ENCODE results near the gene ATP1A1. TPM values are rescaled to one million over a fixed set of nuclear protein-coding genes. Genes with fewer than 3 reads are reported as not detected.
A peak's percentile ranks its signal among the peaks of the same experiment; 100 is the strongest.

The ATP1A1 gene
- total RNA-seq, 4 donors from 2014 or later = 90.9 to 208 (median 174) TPM

- no peak for ATAC-seq
- peaks cover 18 to 85% (median 49%) of the 10 kb centered on the region in 3 donors for H3K4me1 ChIP-seq
- no peak for TF ChIP-seq CTCF (IDR thresholded peaks at IDR 0.05)
- peak; percentile 16 for TF ChIP-seq POLR2AphosphoS5 (IDR thresholded peaks at IDR 0.05)
- peaks cover 0 to 22% of the 10 kb centered on the region in 2 donors for H3K36me3 ChIP-seq
- no peaks in the 10 kb centered on the region for H3K27me3 ChIP-seq
- WGBS, 2 donors (ENCODE audit: low coverage in 1 of 2) = 70 to 88% methylated on average over 3 to 7 of the region's 7 CpGs
- H3K27ac ChIP-seq = peak overlapping the region in 2 of 4 donors; percentile 96 to 97
- no peaks in the 10 kb centered on the region for H3K9me3 ChIP-seq
- no peak overlapping the region for H3K4me3 ChIP-seq
These were observed 7.6 kb downstream of the ATP1A1 start for GRCh38 chr1:116380499-116381242.

GRCh38 chr1:116382321-116382720 is 9.3 kb downstream of the ATP1A1 start:
- 33 to 58% methylated on average over 2 of the region's 2 CpGs for WGBS, 2 donors (ENCODE audit: low coverage in 1 of 2)
- TF ChIP-seq POLR2A (IDR thresholded peaks at IDR 0.05) (no peak), POLR2AphosphoS5 (IDR thresholded peaks at IDR 0.05) (no peak), EP300 (IDR thresholded peaks at IDR 0.05) (no peak), CTCF (IDR thresholded peaks at IDR 0.05) (no peak)
- no peak overlapping the region for H3K4me3 ChIP-seq
- no peak overlapping the region for H3K27ac ChIP-seq
- peaks cover 15 to 75% (median 39%) of the 10 kb centered on the region in 3 donors for H3K4me1 ChIP-seq
- H3K36me3 ChIP-seq = peaks cover 0 to 38% of the 10 kb centered on the region in 2 donors
- H3K27me3 ChIP-seq = no peaks in the 10 kb centered on the region
- H3K9me3 ChIP-seq = no peaks in the 10 kb centered on the region
- ATAC-seq = no peak

DNA sequence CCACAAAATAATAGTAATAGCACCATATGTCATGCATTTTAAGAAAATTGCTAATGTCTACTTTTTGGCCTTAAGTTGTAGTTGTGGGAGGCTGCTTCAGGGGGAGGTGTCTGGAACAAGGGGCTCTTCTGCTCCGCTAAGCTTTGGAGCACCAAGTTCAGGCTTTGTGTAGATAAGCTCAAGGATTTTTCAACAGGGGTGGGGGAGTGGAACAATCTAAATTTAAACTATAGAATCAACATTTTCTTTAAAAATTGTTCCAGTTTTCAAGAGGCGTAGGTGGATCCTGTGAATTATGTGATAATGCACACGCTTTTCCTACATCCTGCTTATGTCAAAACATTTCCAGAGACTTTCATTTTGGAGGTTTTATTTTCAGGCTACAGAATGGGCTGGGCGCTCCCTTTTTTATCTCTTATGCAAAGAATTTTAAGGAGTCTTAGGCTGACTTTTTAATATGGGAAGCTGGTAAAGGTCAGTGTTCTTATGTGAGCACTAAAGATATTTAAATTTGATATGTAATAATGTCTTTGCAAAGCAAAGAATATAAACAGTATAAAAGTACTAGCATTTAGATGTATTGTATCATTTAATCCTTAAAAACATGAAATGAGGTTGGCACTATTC is 9.9 kb downstream of the ATP1A1 start:
- 50 to 79% methylated on average over 4 of the region's 4 CpGs for WGBS, 2 donors (ENCODE audit: low coverage in 1 of 2)
- H3K36me3 ChIP-seq = peaks cover under 1 to 45% of the 10 kb centered on the region in 2 donors

GRCh38 chr1:116386042-116386441 is 13.0 kb downstream of the ATP1A1 start:
- TF ChIP-seq POLR2AphosphoS5 (IDR thresholded peaks at IDR 0.05) = no peak
- no peak for TF ChIP-seq CTCF (IDR thresholded peaks at IDR 0.05)
- no peak for TF ChIP-seq EP300 (IDR thresholded peaks at IDR 0.05)
- no peak for TF ChIP-seq POLR2A (IDR thresholded peaks at IDR 0.05)
- Histone ChIP-seq H3K27me3 (no peaks in the 10 kb centered on the region), H3K27ac (no peak overlapping the region), H3K36me3 (peaks cover 23 to 75% of the 10 kb centered on the region in 2 donors), H3K4me1 (peaks cover 0 to 37% (median 10%) of the 10 kb centered on the region in 3 donors), H3K4me3 (no peak overlapping the region), H3K9me3 (no peaks in the 10 kb centered on the region)
- 56 to 77% methylated on average over 4 of the region's 4 CpGs for WGBS, 2 donors (ENCODE audit: low coverage in 1 of 2)
- ATAC-seq = no peak

More for the DNA sequence above, 9.9 kb downstream of the ATP1A1 start:
- no peak for TF ChIP-seq EP300 (IDR thresholded peaks at IDR 0.05)
- no peak for TF ChIP-seq POLR2AphosphoS5 (IDR thresholded peaks at IDR 0.05)
- TF ChIP-seq CTCF (IDR thresholded peaks at IDR 0.05) = no peak
- no peak for TF ChIP-seq POLR2A (IDR thresholded peaks at IDR 0.05)
- ATAC-seq = no peak
- Histone ChIP-seq H3K27ac (no peak overlapping the region), H3K4me1 (peaks cover 15 to 68% (median 34%) of the 10 kb centered on the region in 3 donors), H3K4me3 (no peak overlapping the region), H3K27me3 (no peaks in the 10 kb centered on the region), H3K9me3 (no peaks in the 10 kb centered on the region)

Measured in gastroesophageal sphincter (tissue), 4 donors.